Activated T-cell treated with anti-CD3 and anti-CD28 coated beads, Interleukin-2, amount 50 U/mL, for 1 hour (primary cell): ENCODE results near the gene PRKCI.
"Not testable (repeated sequence)": the region's sequence is repeated elsewhere in the genome, so short reads cannot be mapped to it uniquely, and the experiment has no call there.

Source experiments
- DNase-seq: peaks from one replicate; pipeline ENCODE4 v3.0.0-alpha.2; 2020

PRKCI gene

DNA sequence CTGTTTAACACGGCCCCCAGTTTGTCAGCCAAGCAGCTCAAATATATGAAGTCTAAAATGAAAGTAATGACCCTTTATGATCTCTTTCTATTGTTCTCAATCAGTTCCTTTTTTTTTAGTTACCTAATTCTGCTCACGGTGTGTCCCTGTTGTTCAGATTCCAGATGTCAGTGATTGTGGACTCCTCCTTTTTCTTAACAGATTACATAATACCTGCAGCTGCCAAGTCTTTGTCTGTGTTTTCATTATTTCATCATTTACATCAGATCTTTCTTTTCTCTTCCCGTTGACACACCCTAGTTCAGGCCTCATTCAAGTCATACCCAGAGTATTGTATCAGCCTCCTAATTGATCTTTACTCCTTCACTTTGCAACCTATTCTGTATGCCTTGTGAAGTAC, 79.2 kb downstream of the PRKCI start:
- DNase-seq: no peak

DNA sequence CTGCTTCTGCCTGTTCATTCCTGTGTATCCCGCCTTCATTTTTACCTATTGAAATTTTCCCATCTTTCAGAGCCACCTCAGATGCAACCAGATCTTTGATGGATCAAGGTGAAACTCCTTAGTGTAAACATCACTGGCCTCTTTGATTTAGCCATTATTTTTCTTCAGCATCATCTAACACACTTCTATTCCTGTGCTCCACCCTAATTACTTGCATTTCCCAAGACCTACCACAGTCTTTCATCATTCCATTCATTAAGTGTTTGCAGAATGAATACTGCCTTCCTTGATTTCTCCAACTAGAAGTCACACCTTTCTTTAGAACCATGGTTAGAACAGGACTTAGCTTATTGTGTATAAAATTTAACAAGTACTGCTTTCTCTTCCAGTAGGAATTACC, 79.8 kb downstream of the PRKCI start:
- no peak for DNase-seq

DNA sequence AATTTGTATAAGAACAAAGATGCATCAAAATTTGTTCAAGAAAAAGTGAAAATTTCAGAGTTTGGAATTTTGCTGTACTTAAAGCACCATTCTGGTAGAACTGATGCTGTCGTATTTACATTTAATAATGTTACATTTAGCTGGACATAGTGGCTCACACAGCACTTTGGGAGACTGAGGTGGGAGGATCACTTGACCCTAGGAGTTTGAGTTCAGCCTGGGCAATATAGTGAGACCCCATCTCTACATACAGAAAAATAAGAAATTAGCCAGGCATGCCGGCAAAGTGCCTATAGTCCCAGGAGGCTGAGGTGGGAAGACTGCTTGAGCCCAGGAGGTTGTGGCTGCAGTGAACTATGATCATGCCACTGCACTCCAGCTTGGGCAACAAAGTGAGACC, 83.8 kb downstream of the PRKCI start:
- no peak for DNase-seq

DNA sequence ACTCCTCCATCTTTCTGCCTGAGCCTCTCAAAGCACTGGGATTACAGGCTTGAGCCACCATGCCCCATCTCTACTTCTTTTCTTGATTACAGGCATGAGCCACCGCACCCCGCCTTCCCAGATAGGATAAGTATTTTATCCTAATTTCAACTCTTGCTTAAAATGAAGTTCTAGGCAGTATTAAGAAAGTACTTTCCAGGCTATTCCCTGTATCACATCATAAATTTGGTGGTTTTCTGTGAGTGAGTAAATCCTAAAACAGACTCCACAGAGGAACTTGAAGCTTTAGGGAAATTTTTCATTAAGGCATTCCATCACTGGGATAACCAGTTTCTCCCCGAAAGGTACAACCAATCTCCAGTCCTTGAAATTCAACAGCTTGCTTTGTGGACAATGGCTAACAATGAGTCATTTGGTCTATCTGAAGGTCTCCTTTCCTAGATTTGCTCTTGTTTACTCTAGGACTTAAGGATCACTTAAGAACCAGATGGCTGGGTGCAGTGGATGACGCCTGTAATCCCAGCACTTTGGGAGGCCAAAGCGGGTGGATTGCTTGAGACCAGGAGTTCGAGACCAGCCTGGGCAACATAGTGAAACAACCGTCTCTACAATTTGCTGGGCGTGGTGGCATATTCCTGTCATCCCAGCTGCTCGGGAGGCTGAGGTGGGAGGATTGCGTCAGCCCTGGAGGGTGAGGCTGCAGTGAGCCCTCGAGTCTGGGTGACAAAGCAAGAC, 85.6 kb downstream of the PRKCI start:
- no peak for DNase-seq

DNA sequence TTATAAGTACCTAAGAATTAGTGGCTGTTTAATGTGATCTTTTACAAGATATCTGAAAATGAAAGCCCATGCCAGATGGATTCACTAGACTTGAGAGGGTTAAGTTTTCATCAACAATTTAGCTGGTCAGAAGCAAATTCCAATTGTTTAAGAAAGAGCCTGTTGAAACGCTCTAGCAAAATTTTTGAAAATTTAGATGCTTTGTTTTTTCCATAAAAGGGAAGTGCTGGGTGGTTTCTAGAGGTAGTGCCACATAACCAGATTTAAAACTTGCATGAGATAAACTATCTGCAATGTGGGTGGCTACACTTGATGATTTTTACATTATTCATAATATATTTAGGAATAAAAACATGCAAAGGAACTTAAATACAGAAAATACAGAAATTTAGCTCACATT, 86.8 kb downstream of the PRKCI start:
- no peak for DNase-seq

DNA sequence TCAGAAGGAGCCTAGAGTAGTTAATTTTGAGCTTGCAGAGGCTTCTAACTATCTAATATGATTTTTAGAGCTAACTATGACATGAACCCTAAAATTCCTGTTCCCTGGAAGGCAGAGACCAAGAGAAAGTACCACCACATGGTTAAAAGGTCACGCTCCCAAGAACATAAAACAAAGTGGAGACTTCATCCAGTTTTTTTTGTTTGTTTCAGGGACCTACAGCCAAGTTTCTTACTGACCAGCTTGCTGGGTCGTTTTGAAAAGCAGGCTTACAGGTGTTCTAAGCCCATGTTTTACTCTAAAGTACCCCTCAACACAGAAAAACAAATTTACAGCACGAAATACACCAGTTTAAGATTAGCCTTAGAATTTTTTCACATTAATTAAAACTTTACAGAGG, 95.7 kb downstream of the PRKCI start:
- no peak for DNase-seq

DNA sequence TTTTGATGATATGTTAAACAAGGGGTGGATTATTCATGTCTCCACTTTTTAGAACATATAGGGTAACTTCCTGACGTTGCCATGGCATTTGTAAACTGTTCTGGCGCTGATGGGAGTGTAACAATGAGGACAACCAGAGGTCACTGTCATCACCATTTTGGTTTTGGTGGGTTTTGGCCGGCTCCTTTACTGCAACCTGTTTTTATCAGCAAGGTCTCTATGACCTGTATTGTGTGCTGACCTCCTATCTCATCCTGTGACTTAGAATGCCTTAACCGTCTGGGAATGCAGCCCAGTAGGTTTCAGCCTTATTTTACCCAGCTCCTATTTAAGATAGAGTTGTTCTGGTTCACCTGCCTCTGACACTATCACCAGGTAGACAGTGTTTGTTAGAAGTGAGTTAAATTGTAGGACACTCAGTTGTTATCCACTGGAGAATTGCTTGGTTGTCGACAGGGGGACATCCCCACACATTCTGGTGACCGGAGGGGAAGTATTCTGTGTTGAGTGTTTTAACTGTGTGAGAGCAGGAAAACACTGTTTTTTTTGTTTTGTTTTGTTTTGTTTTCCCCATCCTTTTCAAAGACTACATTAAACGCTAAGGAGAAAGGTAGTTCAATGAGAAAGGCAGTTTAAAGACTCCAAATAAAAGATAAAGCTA, 98.4 kb downstream of the PRKCI start:
- no peak for DNase-seq

DNA sequence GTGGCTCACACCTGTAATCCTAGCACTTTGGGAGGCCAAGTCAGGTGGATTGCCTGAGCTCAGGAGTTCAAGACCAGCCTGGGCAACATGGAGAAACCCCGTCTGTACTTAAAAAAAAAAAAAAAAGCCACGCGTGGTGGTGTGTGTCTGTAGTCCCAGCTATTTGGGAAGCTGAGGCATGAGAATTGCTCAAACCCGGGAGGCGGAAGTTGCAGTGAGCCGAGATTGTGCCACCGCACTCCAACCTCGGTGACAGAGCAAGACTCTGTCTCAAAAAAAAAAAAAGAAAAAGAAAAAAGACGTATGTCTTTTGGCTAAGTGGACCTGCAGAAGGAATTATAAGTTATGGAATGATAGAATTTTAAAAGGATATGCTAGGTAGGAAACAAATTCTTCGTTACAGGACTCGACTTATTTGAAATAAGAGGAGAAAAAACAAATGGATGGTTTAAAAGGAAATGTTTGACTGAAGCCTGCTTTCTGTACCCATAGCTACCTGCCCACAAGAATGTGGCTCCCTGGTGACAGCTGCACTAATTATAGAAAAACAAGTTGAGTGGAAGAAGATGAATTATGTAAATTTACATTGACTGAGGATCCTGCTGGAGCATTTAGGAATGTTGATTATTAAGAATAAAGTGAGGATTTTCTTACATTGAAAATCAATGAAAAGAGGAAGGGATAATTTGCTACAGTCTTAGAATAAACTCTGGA, 99.3 kb downstream of the PRKCI start:
- DNase-seq: no peak

DNA sequence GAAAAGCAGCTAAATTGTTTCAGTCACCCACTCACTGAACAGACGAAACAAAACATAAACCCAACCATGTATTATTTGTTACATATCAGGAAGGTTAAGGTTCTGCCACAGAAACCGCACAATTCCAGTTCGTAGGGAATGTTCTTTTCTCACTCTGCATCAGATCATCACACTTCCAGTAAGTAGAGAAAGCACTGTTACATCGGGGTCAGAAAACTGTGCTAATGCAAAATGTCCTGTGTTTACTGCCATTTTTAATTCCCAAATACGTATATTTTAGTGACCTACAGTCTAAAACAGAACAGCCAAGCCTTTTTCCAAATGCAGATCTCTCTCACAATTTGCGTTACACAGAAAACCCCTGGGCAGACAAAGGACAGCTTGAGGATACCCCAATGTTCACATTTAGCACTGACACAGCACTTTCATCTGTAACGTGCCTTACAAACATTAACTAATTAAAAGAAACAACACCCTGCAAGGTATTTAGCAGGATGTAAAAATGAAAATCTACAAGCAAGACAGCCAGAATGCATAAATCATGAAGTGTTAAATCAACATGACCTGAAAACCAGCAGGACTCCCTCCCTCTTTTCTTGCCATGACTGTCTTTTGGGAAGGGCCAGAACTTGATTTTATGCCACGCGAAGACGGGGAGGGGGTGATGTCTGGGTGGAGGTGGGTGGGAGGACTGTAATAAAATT, 100.5 kb downstream of the PRKCI start:
- DNase-seq: no peak

DNA sequence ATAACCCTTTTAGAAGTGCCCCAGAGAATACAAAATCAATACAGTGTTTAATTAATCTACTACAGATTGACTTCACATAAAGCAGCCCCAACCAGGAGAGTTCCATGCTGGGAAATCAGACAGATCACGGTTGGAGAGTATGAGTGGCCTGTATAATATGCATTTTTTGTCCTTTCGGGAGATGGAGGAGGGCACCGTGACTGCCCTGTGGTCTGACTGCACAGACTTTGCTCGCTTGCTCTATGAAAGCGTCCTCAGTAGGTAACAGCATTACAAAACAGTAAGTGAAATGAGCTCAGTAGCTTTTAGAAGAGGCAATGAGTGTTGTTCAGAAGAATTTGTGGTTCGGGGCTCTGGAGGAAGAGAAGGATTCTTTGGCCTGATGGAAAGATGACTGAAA, 101.1 kb downstream of the PRKCI start:
- DNase-seq: no peak

DNA sequence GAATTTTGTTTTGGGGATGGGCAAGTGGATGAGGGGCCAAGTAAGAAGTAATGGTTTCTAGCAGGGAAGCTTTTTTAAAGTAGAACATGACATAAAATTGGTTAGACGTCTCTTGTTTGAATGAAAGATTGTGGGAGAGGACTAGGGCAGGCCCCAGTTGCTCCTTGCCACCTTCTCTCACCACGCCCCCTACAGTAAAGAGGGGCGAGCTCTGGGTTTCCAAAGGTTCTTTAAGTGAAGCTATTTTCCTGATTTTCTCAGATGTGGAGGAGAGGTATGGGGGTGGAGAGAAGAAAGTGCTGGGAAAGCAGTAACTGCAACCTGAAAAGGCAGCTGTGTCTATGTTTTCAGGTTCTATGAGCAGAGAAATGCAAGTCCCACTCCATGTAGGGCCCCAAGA, 102.7 kb downstream of the PRKCI start:
- DNase-seq: no peak

DNA sequence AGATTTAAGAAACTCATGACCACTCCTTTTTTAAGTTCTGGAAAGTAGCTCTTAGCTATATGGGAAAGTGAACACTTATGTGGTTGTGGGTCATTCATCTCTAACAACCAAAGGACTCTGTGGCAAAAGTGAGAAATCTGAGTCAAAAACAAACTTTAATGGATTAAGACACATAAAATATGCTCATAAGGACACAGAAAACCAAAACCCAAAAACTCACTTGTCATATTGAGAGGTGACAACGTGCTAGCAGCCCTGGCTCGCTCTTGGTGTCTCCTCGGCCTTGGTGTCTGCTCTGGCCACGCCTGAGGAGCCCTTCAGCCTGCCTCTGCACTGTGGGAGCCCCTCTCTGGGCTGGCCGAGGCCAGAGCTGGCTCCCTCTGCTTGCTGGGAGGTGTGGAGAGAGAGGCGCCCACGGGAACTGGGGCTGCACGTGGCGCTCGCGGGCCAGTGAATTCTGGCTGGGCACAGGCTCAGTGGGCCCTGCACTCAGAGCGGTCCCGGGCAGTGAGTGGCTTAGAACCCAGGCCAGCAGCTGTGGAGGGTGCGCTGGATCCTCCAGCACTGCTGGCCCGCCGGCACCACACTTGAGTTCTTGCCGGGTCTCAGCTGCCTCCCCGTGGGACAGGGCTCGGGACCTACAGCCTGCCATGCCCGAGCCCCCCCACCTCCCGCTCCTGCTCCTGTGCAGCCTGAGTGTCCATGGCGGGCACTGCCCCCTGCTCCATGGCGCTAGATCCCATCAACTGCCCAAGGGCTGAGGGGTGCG, 105.0 kb downstream of the PRKCI start:
- DNase-seq: no peak

DNA sequence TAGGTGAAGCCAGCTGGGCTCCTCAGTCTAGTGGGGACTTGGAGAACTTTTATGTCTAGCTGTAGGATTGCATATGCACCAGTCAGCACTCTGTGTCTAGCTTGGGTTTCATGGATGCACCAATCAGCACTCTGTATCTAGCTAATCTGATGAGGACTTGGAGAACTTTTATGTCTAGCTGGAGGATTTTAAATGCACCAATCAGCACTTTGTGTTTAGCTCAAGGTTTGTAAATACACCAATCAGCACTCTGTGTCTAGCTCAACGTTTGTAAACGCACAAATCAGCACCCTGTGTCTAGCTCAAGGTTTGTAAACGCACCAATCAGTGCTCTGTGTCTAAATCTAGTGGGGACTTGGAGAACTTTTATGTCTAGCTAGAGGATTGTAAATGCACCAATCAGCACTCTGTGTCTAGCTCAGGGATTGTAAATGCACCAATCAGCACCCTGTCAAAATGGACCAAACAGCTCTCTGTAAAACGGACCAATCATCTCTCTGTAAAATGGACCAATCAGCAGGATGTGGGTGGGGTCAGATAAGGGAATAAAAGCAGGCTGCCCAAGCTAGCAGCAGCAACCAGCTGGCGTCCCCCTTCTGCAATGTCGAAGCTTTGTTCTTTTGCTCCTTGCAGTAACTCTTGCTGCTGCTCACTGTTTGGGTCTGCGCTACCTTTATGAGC, 105.8 kb downstream of the PRKCI start:
- not testable (repeated sequence) for DNase-seq

DNA sequence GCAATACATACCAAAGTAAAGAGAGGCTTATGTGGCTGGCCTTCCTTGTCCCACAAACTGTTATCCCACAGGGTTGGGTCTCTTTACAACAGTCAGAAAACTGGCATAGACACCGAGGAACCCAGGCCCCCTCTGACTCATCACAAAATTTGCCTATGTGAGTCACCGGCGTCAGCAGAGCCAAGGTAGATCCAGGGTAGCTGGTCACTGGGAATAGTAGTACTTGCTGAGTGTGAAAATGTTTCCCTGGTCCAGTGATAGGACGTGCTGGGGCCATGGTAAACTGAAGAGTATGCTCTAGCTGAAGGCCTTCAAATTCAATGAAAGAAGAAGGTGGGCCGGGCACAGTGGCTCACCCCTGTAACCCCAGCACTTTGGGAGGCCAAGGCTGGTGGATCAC, 108.1 kb downstream of the PRKCI start:
- no peak for DNase-seq

DNA sequence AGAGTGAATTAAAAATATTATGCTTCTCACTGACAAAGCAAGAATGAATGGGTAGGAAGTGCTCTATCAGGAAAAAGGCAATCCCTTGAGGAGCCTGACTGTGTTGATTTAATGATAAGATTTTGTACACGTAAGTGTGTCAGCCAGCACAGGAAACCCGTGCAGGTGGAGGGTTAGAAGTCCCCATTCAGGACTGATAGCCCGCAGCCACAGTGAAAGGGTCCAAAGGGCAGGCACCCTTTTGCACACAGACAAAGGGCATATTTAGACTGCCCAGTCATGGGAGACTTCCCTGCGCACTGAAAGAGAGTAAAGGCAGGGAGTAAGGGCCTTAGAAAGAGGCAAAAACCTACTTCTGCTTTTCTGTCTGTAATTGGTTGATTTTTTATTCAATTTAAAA, 108.9 kb downstream of the PRKCI start:
- no peak for DNase-seq

DNA sequence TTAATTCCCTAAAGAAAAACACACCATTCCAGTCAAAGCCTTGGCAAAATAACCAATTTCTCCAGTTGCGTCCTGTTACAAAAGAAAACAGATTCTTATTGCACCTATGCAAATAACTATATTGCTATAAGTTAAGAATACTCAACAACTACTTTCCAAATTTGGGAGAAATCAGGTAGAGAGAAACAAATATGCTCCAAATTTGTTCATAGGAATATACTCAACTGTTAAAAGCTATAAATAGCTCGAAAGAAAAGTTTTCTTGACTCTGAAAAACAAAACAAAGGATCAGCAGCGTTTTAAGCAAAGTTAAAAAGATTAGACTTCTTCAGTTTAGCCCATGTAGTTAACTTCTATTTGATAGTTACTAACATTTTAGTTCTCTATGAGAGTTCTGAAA, 115.2 kb downstream of the PRKCI start:
- no peak for DNase-seq

DNA sequence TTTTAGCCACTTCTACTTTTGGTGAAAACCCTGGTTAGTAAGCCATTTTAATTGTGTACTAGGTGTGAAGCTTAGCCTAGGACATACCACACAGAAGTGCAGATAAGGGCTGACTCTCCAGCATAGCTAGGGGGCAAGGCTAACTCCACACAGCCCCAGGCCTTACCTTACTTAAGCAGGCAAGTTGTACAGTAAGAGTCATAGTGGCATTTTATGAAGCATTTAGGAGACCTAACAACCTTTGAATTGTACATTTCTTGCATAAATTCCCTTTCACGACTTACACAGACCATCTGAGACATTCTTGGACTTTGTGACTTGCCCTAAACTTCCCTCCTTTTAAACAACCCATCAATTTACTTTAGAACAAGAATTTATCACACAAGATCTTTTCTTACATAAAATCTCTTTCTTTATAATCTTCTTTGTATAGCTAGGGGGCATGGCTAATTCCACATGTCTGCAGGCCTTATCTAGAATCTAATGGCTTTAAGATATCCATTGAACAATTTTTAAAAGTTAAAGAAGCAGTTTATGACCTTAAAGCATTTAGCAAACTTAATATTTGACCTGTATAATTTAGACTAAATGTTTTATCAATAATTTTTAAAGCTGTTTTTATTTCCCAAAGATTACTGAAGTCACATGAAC, 116.6 kb downstream of the PRKCI start:
- DNase-seq: no peak

DNA sequence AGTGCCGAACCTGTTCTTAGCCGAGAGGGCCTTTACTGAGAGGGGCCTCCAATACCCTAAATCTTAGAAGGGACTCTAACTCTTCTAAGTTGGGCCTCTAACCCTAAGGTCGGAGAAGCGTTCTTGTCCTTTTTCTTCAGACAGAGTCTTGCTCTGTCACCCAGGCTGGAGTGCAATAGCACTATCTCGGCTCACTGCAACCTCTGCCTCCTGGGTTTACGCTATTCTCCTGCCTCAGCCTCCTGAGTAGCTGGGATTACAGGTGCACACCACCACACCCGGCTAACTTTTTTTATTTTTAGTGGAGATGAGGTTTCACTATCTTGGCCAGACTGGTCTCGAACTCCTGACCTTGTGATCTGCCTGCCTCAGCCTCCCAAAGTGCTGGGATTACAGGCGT, 120.0 kb downstream of the PRKCI start:
- not testable (repeated sequence) for DNase-seq

DNA sequence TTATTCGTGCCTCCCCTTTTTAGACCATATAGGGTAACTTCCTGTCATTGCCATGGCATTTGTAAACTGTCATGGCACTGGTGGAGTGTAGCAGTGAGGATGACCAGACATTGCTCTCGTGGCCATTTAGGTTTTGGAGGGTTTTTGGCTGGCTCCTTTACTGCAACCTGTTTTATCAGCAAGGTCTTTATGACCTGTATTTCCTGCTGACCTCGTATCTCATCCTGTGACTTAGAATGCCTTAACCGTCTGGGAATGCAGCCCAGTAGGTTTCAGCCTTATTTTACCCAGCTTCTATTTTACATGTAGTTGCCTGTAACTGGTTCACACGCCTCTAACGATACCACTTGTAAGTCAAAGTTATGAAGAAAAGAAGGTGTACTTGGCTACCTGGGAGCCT, 121.6 kb downstream of the PRKCI start:
- DNase-seq: not testable (repeated sequence)

DNA sequence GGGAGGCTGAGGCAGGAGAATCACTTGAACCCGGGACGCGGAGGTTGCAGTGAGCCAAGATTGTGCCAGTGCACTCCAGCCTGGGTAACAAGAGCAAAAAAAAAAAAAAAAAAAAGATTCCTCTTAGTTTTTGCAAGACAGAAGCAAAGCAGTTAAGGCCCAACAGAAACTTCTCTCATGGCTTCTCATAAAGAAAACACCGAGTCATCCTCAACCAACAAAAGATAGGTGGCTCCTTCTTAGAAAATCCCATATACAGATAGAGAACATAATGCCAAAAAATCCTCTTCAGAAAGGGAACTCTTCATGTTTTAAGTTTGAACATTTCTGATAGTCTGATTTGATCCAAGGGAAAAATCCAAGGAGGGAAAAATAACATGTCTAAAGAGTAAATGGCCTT, 122.7 kb downstream of the PRKCI start:
- DNase-seq: no peak
